Measurements from ENCODE around the gene GALNT10.

DNA sequence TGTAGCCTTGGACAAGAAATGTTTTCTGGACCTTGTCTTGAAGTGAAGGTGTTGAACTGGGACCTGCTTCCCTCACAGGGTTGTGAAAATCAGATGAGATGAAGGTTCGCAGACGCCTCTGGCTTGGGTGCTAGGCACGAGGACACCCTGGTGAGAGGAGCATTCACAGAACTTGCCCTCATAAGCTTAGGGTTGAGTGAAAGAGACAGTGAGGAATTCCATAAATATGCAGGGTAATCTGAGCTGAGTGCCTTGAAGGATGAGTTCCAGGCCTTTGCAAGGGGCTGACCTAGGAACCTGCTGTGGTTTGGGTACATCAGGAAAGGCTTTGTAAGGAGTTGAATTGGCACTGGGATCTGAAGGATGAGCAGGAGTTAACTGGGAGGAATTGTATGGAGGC lies 179.6 kb downstream of the GALNT10 start:
- TF ChIP-seq POLR2A (IDR thresholded peaks at IDR 0.05; ENCODE audit: low read depth, low read length) = no peak
- TF ChIP-seq, protein P1, sequence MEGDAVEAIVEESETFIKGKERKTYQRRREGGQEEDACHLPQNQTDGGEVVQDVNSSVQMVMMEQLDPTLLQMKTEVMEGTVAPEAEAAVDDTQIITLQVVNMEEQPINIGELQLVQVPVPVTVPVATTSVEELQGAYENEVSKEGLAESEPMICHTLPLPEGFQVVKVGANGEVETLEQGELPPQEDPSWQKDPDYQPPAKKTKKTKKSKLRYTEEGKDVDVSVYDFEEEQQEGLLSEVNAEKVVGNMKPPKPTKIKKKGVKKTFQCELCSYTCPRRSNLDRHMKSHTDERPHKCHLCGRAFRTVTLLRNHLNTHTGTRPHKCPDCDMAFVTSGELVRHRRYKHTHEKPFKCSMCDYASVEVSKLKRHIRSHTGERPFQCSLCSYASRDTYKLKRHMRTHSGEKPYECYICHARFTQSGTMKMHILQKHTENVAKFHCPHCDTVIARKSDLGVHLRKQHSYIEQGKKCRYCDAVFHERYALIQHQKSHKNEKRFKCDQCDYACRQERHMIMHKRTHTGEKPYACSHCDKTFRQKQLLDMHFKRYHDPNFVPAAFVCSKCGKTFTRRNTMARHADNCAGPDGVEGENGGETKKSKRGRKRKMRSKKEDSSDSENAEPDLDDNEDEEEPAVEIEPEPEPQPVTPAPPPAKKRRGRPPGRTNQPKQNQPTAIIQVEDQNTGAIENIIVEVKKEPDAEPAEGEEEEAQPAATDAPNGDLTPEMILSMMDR (IDR thresholded peaks at IDR 0.05 in 2 of 3, conservative IDR thresholded peaks at IDR 0.05 in 1 of 3; ENCODE audit: control insufficient read depth in 2 of 3, extremely low read depth in 1 of 3, insufficient read depth in 1 of 3, low read depth in 3 of 3, low read length in 3 of 3) = no peak
- no peak for TF ChIP-seq TAF1 (IDR thresholded peaks at IDR 0.05; ENCODE audit: borderline replicate concordance, low read depth, low read length)
- no peak for TF ChIP-seq CUX1 (IDR thresholded peaks at IDR 0.05; ENCODE audit: insufficient replicate concordance, low read depth, low read length)
- TF ChIP-seq NBN (IDR thresholded peaks at IDR 0.05) = no peak
- TF ChIP-seq EP300 (IDR thresholded peaks at IDR 0.05; ENCODE audit: borderline replicate concordance in 1 of 2, control insufficient read depth in 1 of 2, low read depth in 2 of 2, low read length in 2 of 2) = no peak
- no peak for TF ChIP-seq CHD1 (IDR thresholded peaks at IDR 0.05; ENCODE audit: low read depth, low read length)
- TF ChIP-seq POLR2AphosphoS5 (IDR thresholded peaks at IDR 0.05; ENCODE audit: low read length) = no peak
- no peak for TF ChIP-seq SUZ12 (IDR thresholded peaks at IDR 0.05; ENCODE audit: unreplicated experiment)
- TF ChIP-seq GABPA (IDR thresholded peaks at IDR 0.05; ENCODE audit: low read depth) = no peak
